ENCODE data around the gene ZMYND10. TPM values are rescaled to one million over a fixed set of nuclear protein-coding genes. Genes with fewer than 3 reads are reported as not detected.

ZMYND10 gene
- total and polyA plus RNA-seq, 9 of the 15 experiments (the other 6 are each of a cell fraction or from before 2014, with no cell fraction given): 0.20 to 2.8 (median 0.70) TPM

GRCh38 chr3:50321336-50322114 is 24.0 kb downstream of the ZMYND10 start (continued):
- TF ChIP-seq ATF3 (IDR thresholded peaks at IDR 0.05) (peak; percentile 37; the same call in 1 of the 2 replicates), ATF3 (CRISPR knock-in tag; conservative IDR thresholded peaks at IDR 0.05) (no peak), ADNP (tag; IDR thresholded peaks at IDR 0.05) (no peak), ZNF224 (CRISPR knock-in tag; IDR thresholded peaks at IDR 0.05) (no peak), RB1 (IDR thresholded peaks at IDR 0.05; ENCODE audit: low read depth) (peak; percentile 48; the same call in 1 of the 2 replicates), CREB1 (IDR thresholded peaks at IDR 0.05) (no peak), CREB1 (CRISPR knock-in tag; IDR thresholded peaks at IDR 0.05) (no peak), NR2C2 (CRISPR knock-in tag; IDR thresholded peaks at IDR 0.05) (no peak), NR2C2 (tag; IDR thresholded peaks at IDR 0.05) (peak; percentile 29; the same call in 1 of the 2 replicates), SMAD2 (IDR thresholded peaks at IDR 0.05; ENCODE audit: low read depth, low read length) (no peak), JUN (IDR thresholded peaks at IDR 0.05; ENCODE audit: borderline replicate concordance, low read depth, low read length) (no peak), JUN (CRISPR knock-in tag; IDR thresholded peaks at IDR 0.05; ENCODE audit: borderline replicate concordance) (no peak), FOXK2 (conservative IDR thresholded peaks at IDR 0.05 in 1 of 2, IDR thresholded peaks at IDR 0.05 in 1 of 2; ENCODE audit: low read depth in 2 of 2) (peak in 1 of 2 experiments; percentile 99; a peak in 2 of 4 replicates), TSC22D4 (tag; IDR thresholded peaks at IDR 0.05) (no peak), CTBP1 (IDR thresholded peaks at IDR 0.05; ENCODE audit: borderline replicate concordance) (peak; percentile 83; the same call in 1 of the 2 replicates), MBD2 (IDR thresholded peaks at IDR 0.05; ENCODE audit: borderline replicate concordance, low read depth) (peak; percentile 94), EGR1 (conservative IDR thresholded peaks at IDR 0.05) (peak; percentile 92), SMAD1 (IDR thresholded peaks at IDR 0.05; ENCODE audit: low read depth, low read length, partially characterized antibody) (peak; percentile 30), KDM2B (CRISPR knock-in tag; IDR thresholded peaks at IDR 0.05) (no peak), RBM14 (IDR thresholded peaks at IDR 0.05; ENCODE audit: borderline replicate concordance, insufficient read depth, low read depth, low read length) (no peak), CBX2 (IDR thresholded peaks at IDR 0.05; ENCODE audit: insufficient read depth, low read length, poor library complexity, severe bottlenecking) (no peak), MAZ (CRISPR knock-in tag; conservative IDR thresholded peaks at IDR 0.05 in 1 of 2, IDR thresholded peaks at IDR 0.05 in 1 of 2) (peak; percentile 27 to 80; a peak in 3 of 4 replicates), RBFOX2 (IDR thresholded peaks at IDR 0.05; ENCODE audit: low read depth, low read length) (peak; percentile 55), MCM3 (IDR thresholded peaks at IDR 0.05) (no peak)
- TF ChIP-seq, protein P1, sequence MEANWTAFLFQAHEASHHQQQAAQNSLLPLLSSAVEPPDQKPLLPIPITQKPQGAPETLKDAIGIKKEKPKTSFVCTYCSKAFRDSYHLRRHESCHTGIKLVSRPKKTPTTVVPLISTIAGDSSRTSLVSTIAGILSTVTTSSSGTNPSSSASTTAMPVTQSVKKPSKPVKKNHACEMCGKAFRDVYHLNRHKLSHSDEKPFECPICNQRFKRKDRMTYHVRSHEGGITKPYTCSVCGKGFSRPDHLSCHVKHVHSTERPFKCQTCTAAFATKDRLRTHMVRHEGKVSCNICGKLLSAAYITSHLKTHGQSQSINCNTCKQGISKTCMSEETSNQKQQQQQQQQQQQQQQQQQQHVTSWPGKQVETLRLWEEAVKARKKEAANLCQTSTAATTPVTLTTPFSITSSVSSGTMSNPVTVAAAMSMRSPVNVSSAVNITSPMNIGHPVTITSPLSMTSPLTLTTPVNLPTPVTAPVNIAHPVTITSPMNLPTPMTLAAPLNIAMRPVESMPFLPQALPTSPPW (CRISPR knock-in tag; IDR thresholded peaks at IDR 0.05): peak; percentile 95
- TF ChIP-seq, protein P2, sequence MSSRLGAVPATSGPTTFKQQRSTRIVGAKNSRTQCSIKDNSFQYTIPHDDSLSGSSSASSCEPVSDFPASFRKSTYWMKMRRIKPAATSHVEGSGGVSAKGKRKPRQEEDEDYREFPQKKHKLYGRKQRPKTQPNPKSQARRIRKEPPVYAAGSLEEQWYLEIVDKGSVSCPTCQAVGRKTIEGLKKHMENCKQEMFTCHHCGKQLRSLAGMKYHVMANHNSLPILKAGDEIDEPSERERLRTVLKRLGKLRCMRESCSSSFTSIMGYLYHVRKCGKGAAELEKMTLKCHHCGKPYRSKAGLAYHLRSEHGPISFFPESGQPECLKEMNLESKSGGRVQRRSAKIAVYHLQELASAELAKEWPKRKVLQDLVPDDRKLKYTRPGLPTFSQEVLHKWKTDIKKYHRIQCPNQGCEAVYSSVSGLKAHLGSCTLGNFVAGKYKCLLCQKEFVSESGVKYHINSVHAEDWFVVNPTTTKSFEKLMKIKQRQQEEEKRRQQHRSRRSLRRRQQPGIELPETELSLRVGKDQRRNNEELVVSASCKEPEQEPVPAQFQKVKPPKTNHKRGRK (tag; IDR thresholded peaks at IDR 0.05): no peak

All from K562 (cell line).